CD4-positive, alpha-beta T cell treated with Interleukin-10 for 1 hour (primary cell): Measurements from ENCODE around the gene WDR81.
"Not testable (repeated sequence)": the region's sequence is repeated elsewhere in the genome, so short reads cannot be mapped to it uniquely, and the experiment has no call there.

Experiments
- DNase-seq: peaks from one replicate; pipeline ENCODE4 v3.0.0-alpha.2; 2020

The WDR81 gene

DNA sequence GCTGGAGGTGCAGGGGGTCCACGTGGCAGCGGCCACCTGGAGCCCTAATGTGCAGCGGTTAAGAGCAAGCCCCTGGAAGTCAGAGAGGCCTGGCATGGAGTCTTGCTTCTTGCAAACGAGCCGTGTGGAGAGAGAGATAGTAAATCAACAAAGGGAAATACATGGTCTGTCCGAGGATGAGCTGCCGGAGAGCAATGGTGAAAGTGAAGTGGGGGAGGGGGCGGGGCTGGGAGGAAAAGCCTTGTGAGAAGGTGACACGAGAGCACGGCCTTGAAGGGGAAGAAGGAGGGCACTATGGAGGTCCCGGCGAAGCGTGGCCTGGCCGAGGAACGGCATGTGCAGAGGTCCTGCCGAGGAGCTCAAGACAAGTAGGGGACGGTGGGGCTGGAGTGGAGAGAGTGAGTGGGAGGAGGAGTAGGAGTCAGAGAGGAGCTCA is 31.3 kb downstream of the WDR81 start:
- no peak for DNase-seq

DNA sequence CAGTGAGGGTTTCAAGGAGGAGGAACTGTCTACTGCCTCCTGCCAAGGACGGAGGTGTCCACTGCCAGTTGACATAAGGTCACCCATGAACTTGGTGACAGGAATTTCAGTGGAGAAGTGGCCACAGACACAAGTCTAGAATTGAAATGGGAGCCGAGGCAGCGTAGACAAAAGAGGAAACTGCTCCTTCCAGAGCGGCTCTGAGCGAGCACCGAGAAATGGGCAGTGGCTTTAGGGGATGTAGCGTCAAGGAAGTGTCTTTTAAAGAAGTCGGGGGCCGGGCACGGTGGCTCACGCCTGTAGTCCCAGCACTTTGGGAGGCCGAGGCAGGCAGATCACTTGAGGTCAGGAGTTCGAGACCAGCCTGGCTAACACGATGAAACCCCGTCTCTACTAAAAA is 34.3 kb downstream of the WDR81 start:
- no peak for DNase-seq

DNA sequence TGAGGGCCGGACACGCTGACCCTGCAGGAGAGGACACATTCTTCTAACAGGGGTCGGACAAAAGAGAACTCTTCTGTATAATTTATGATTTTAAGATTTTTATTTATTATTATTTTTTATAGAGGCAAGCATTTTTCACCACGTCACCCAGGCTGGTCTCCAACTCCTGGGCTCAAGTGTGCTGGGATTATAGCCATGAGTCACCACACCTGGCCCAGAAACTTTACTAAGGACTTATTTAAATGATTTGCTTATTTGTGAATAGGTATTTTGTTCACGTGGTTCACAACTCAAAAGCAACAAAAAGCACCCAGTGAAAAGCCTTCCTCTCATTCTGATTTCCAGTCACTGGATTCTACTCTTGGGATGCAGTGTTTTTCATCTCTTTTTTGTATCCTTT is 35.0 kb downstream of the WDR81 start:
- no peak for DNase-seq

GRCh38 chr17:1762233-1762900 is 37.9 kb downstream of the WDR81 start:
- DNase-seq: no peak

GRCh38 chr17:1762901-1763898 is 38.7 kb downstream of the WDR81 start:
- DNase-seq: no peak

- DNase-seq: peak; percentile 65
Measured at GRCh38 chr17:1764284-1764683, 39.8 kb downstream of the WDR81 start.

DNA sequence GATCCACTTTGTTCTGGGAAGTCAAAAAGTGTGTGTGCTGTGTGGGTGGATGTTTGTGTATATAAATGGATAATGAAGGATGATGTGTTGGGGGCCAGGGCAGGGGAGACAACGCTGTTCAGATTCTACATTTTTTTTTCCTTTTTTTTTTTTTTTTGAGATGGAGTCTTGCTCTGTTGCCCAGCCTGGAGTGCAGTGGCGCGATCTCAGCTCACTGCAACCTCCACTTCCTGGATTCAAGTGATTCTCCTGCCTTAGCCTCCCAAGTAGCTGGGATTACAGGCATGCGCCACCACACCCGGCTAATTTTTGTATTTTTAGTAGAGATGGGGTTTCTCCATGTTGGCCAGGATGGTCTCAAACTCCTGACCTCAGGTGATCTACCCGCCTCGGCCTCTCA is 40.2 kb downstream of the WDR81 start:
- not testable (repeated sequence) for DNase-seq

DNA sequence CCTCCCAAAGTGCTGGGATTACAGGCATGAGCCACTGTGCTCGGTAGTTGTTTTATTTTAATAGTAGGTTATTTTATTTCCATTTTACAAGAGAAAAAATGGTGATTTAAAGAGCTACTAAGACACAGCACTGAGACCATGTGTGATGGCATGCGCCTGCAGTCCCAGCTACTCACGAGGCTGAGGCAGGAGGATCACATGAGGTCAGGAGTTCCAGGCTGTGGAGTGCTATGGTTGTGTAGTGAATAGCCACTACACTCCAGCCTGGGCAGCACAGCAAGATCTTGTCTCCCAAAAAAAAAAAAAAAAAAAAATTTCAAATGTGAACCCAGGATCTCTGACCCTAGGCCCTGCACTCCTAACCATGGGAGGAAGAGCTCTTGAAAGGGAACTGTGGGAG is 41.1 kb downstream of the WDR81 start:
- no peak for DNase-seq

GRCh38 chr17:1766382-1767135 is 42.1 kb downstream of the WDR81 start:
- DNase-seq: no peak

DNA sequence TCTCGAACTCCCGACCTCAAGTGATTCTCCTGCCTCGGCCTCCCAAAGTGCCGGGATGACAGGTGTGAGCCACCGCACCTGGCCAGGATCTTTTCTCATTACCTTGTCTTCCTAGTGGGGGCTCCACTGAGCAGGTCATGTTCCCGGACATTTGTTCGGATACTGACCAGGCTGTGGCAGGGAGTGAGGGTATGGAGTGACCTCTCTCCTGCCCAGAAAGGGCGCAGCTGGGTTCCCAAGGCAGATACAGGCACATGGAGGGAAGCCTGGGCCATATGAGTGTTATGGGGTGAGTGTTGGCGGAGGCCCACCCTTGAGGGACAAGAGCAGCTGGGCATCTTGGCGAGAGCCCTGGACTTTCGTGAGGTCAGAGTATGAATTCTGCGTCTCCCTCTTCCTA is 42.9 kb downstream of the WDR81 start:
- no peak for DNase-seq

- no peak for DNase-seq
Measured at GRCh38 chr17:1769822-1770477, 45.4 kb downstream of the WDR81 start.

DNA sequence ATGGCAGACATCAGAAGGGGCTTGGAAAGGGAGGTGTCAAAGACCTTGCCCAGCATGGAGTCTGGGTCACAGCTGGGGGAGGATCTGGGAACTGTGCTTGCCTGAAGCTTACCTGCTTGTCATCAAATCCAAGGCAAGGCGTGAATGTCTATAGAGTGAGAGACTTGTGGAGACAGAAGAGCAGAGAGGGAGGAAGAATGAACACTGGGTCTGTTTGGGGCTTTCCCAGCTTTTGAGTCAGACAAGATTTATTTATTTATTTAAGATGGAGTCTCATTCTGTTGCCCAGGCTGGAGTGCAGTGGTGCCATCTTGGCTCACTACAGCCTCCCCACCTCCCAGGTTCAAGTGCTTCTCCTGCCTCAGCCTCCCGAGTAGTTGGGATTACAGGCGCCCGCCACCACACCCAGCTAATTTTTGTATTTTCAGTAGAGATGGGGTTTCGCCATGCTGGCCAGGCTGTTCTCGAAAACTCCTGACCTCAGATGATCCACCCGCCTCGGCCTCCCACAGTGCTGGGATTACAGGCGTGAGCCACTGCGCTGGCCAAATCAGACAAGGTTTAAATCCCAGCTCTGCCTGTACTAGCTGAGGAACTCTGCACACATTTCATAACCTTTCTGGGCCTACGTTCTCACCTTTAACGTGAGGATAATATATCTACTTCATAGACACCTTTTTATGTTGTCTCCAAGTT is 48.6 kb downstream of the WDR81 start:
- DNase-seq: not testable (repeated sequence)

- DNase-seq: no peak
Measured at GRCh38 chr17:1773696-1774181, 49.2 kb downstream of the WDR81 start.

DNA sequence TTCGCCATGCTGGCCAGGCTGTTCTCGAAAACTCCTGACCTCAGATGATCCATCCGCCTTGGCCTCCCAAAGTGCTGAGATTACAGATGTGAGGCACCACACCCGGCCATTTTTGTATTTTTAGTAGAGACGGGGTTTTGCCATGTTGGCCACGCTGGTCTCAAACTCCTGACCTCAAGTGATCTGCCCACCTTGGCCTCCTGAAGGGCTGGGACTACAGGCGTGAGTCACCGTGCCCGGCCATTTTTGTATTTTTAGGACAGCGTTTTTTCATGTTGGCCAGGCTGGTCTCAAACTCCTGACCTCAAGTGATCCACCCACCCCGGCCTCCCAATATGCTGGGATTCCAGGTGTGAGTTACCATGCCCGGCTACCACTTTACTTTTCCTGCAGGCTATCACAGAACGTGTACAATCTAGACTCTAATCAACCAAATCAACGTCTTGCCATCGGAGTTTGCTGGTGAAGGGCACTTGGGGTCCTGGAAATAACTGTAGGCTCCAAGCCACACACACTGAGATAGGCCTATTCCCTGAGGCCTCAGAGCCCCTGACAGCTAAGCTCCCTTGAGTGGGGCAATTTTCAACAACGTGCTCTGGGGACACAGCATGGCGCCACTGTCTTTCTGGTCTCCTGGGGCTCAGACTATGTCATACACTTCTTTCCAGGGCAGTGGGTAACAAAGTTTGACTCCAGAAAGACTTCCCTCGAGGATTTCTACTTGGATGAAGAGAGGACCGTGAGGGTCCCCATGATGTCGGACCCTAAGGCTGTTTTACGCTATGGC is 50.1 kb downstream of the WDR81 start:
- DNase-seq: no peak

- DNase-seq: no peak
Measured at GRCh38 chr17:1776328-1776727, 51.8 kb downstream of the WDR81 start.

DNA sequence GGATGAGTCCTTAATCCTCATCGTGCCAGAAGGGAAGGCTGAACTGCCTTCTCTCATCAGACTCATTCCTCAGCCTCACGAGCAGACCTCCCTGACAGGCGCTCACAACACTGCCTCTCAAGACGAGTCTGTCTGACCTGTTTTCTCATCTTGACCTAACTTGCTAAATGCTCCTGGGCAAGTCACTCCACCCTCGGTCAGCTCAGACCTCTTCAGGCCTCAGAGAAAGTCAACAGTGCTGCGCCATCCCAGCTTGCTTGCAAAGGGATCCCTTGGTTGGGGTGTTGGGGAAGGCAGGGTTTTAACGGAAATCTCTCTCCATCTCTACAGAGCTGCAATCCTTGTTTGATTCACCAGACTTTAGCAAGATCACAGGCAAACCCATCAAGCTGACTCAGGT is 52.4 kb downstream of the WDR81 start:
- no peak for DNase-seq

DNA sequence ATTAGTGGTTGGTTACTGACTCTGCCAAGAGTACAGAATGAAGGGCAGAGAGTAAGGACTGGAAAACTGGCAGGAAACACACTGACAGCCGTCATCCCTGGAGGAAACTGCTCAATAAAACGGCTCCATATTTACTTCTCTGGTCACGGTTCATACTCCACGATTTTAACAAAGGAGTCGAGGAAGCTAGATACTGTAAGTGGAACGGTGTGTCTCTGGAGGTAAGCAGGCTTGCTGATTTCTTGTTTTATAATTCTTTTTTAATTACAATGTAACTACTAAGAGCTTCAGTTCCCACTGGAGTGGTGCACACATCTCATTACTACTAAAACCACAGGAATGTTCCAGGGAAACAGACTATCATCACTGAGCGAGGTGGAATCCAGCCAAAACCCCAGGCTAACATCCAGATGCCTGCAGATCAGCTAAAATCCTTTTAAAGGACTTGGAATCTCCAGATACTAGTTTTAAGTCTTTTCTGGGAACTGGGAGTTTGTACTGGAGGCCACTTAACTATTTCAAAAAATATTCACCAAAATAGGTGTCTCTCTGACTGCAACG is 55.1 kb downstream of the WDR81 start:
- no peak for DNase-seq

- no peak for DNase-seq
Measured at GRCh38 chr17:1782171-1782567, 57.7 kb downstream of the WDR81 start.

DNA sequence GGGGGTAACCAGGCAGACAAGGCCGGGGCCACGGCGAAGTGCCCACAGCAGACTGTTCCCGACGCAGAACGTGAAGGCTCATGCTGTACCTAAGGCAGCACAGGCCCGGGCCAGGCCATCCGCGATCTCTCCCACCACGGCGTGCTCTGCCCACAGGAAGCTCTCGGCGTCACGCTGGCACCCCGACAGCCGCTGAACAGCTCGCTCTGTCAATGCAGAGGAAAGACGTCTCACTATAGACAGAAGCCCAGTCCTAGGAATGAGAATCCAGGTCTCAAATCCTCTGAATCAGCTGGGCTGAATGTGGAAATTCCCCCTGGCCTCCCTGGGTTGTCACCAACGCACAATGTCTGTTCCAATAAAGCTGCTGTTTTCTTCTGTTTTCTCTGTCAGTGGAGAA is 58.8 kb downstream of the WDR81 start:
- DNase-seq: no peak

GRCh38 chr17:1783834-1784611 is 59.5 kb downstream of the WDR81 start:
- peak; percentile 29 for DNase-seq
